Measurements from ENCODE around the gene SLC22A5. TPM values are rescaled to one million over a fixed set of nuclear protein-coding genes. Genes with fewer than 3 reads are reported as not detected.
A peak's percentile ranks its signal among the peaks of the same experiment; 100 is the strongest.

The SLC22A5 gene
- total and polyA plus RNA-seq, 9 of the 15 experiments (the other 6 are each of a cell fraction or from before 2014, with no cell fraction given), result 3.0 to 16.6 (median 8.3) TPM

- TF ChIP-seq USF1 (CRISPR knock-in tag; IDR thresholded peaks at IDR 0.05) (no peak), SETDB1 (IDR thresholded peaks at IDR 0.05; ENCODE audit: low read length) (no peak), TCFL5 (CRISPR knock-in tag; conservative IDR thresholded peaks at IDR 0.05) (no peak), FOSL1 (tag; conservative IDR thresholded peaks at IDR 0.05) (no peak; the same call in 1 of the 2 replicates), ZNF124 (CRISPR knock-in tag; IDR thresholded peaks at IDR 0.05) (no peak), OTX1 (CRISPR knock-in tag; IDR thresholded peaks at IDR 0.05) (0 out of 2 replicates have a peak, but pooled peaks have one; percentile 7), NFXL1 (CRISPR knock-in tag; IDR thresholded peaks at IDR 0.05) (no peak), CCNT2 (IDR thresholded peaks at IDR 0.05; ENCODE audit: borderline replicate concordance, extremely low read depth, insufficient read length, low read depth, low read length) (no peak), ZEB2 (IDR thresholded peaks at IDR 0.05) (no peak), ZNF395 (CRISPR knock-in tag; IDR thresholded peaks at IDR 0.05) (peak; percentile 49; the same call in 1 of the 2 replicates), SFPQ (IDR thresholded peaks at IDR 0.05; ENCODE audit: low read depth, low read length) (no peak), PTTG1 (tag; IDR thresholded peaks at IDR 0.05; ENCODE audit: low read depth) (no peak), MAFF (IDR thresholded peaks at IDR 0.05; ENCODE audit: low read length) (no peak), ZNF354B (CRISPR knock-in tag; IDR thresholded peaks at IDR 0.05) (no peak), BDP1 (IDR thresholded peaks at IDR 0.05; ENCODE audit: insufficient read depth, insufficient read length) (no peak), PHF21A (IDR thresholded peaks at IDR 0.05; ENCODE audit: borderline replicate concordance, low read depth) (no peak), CBX1 (IDR thresholded peaks at IDR 0.05; ENCODE audit: low read depth) (no peak), DACH1 (IDR thresholded peaks at IDR 0.05; ENCODE audit: partially characterized antibody) (no peak), ZC3H8 (IDR thresholded peaks at IDR 0.05) (no peak)
Measured at GRCh38 chr5:132425009-132425937, 55.8 kb downstream of the SLC22A5 start (continued).
